HG03457 (cell line): ENCODE results near the gene STXBP4.

Source experiments
- ATAC-seq: cut with Tn5 transposase; IDR thresholded peaks from one replicate; pipeline ENCODE4 v1.9.1; 2021; ENCODE audit warnings: moderate number of reproducible peaks; ENCODE audit not compliant: unreplicated experiment

Gene STXBP4

DNA sequence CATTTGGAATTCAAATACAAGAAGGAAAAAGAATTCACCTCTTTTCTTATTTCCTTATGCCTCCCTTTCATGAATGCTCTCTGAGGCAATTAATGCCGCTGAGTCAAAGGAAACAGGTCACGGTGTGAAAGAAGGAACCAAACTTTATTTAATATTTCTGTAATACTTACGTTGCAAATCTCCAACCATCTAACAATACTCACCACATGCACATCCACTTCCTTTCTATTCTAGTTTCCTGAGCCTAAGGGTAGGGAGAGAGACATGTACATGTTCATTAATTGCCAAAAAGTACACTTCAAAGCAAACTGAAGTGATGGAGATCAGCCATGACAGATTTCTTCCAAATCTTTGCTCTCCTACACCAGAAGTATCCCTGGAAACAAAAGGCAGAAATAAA, 248.3 kb downstream of the STXBP4 start:
- ATAC-seq, result no peak

DNA sequence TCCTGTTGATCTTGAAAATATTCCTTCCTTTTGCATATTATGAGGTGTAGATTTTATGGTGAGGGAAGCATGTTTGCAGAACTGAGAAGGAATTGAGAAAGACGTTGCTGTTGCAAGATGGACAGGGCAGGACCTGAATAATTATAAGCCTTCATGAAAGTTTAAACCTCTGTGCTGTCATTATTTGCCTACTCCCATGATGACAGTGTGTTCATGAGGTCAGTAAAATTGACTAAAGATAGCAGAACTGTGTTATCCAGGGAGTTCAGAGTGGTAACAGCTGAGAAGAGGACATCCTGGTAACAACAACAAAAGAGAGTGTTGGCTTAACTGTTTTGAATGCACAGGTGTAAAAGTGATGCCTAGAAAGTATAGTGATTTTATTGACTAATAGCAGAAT, 250.9 kb downstream of the STXBP4 start:
- no peak for ATAC-seq

DNA sequence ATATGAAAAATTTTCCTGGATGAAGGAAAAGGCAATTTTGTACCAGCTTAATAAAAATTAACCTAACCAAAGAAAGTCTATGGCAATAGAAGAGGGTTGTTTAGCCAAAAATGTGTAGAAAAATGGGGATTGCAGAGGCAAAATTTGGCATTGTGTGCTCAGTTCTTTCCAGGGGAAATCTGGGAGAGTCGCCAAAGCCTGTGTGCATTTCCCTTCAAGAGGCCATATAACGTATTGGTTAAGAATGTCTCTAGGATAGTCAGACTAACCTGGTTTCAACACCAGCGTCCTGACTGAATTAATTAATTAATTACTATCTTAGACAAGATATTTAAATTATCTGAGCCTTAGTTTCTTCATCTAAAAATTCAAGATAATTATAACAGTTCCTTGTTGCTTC, 251.4 kb downstream of the STXBP4 start:
- no peak for ATAC-seq
